ENCODE measurements around the gene AREL1.

AREL1 gene

DNA sequence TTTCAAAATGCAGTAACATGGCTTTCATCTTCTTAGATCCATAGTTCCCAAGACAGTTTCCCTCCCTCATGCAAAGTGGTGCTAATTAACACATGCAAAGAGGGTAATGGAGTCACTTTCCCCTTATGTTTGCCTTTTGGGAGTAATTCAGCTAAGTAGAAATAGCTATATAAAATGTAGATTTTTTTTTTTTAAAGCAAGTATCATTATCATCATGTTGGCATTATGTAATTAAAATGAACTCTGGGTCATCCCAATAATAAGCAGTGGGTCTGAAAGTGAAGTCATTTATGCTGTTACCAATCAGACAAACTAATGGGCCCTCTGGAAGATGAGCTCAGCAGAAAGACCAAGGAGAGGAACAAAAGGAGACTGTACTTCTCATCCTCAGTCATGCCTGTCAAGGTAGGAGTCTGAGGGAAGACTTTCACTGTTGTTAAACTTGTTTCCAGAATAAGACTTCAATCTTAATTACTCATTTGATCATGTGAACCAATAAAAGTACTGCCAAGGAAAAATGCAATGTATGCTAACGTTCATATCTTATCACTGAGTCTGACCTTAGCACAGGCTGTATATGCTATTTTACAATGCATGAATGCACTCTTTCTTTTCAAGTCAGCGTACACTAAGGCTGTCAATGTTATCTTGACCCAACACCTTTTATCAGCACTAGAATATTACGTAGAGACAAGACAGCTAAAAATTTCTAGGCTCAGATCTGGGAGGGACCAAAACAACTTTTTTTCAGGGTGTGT, 26.8 kb downstream of the AREL1 start:
- ChIA-PET POLR2A (no interaction called here), CTCF (no interaction called here)
- no peak for DNase-seq (ENCODE audit: extremely low spot score)

DNA sequence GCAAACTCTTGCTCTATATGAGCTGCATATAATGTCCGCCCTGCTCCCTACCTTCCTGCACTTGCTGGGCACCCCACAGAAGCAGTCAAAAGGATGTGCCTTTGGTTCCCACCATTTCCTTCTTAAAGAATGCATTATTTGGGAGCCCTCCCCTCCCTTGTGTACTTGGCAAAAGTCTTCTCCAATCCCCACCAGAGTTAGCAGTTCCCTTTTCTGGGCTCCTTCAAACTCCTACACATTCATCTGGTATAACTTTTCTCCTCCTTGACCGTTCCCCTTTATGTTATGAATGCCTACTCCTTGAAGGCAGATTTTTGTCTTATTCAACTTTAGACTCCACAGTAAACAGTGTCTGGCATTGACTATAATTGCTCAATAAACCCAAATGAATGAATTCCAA, 27.8 kb downstream of the AREL1 start:
- CTCF ChIA-PET: no interaction called here
- POLR2A ChIA-PET: no interaction called here
- TF ChIP-seq SUZ12 (IDR thresholded peaks at IDR 0.05) (no peak), ZNF384 (IDR thresholded peaks at IDR 0.05) (no peak), HDGF (IDR thresholded peaks at IDR 0.05; ENCODE audit: borderline replicate concordance) (no peak), FOXK2 (IDR thresholded peaks at IDR 0.05) (no peak), FOXA1 (IDR thresholded peaks at IDR 0.05) (no peak), SP1 (IDR thresholded peaks at IDR 0.05) (no peak), BHLHE40 (IDR thresholded peaks at IDR 0.05; ENCODE audit: borderline replicate concordance) (no peak), CTBP1 (IDR thresholded peaks at IDR 0.05; ENCODE audit: borderline replicate concordance) (no peak)
- TF ChIP-seq, protein P1, sequence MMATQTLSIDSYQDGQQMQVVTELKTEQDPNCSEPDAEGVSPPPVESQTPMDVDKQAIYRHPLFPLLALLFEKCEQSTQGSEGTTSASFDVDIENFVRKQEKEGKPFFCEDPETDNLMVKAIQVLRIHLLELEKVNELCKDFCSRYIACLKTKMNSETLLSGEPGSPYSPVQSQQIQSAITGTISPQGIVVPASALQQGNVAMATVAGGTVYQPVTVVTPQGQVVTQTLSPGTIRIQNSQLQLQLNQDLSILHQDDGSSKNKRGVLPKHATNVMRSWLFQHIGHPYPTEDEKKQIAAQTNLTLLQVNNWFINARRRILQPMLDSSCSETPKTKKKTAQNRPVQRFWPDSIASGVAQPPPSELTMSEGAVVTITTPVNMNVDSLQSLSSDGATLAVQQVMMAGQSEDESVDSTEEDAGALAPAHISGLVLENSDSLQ (IDR thresholded peaks at IDR 0.05): no peak
- DNase-seq (ENCODE audit: extremely low spot score): no peak

More for the DNA sequence above, 26.8 kb downstream of the AREL1 start:
- no peak for TF ChIP-seq TARDBP (IDR thresholded peaks at IDR 0.05)
- TF ChIP-seq FOXA1 (IDR thresholded peaks at IDR 0.05): no peak
- TF ChIP-seq ZNF384 (IDR thresholded peaks at IDR 0.05): no peak
- no peak for TF ChIP-seq ARNT (IDR thresholded peaks at IDR 0.05)
- TF ChIP-seq SUZ12 (IDR thresholded peaks at IDR 0.05): no peak
- TF ChIP-seq FOXK2 (IDR thresholded peaks at IDR 0.05): no peak
- TF ChIP-seq FOXM1 (IDR thresholded peaks at IDR 0.05; ENCODE audit: borderline replicate concordance): no peak
- TF ChIP-seq, protein P1 (IDR thresholded peaks at IDR 0.05): no peak
- no peak for TF ChIP-seq ELF4 (IDR thresholded peaks at IDR 0.05)
- no peak for TF ChIP-seq BHLHE40 (IDR thresholded peaks at IDR 0.05; ENCODE audit: borderline replicate concordance)
- TF ChIP-seq SP1 (IDR thresholded peaks at IDR 0.05): no peak

DNA sequence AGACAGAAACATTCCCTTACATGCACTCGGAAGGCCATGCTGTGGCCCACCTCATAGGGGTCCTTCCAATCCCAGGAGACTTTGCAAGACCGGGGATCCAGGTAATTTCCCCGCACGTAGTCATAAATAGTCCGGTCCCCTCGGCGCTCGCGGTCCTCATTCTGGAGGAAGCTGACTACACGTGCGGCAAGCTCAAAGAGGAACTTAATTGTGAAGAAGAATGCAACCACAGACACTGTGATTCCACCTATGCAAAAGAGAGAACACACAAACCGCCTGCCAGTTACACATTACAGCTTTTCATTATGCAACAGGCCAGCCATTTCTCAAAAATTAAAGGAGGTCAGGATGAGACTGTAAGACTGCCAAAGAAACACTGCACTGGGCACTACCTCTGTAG, 28.4 kb downstream of the AREL1 start:
- CTCF ChIA-PET: interaction anchor here (0.7 kb wide), 1 partner anchor 175 kb away, joined by 3 read pairs; no protein-coding TSS in a partner anchor
- DNase-seq (ENCODE audit: extremely low spot score): no peak
- POLR2A ChIA-PET: no interaction called here
- TF ChIP-seq HDGF (IDR thresholded peaks at IDR 0.05; ENCODE audit: borderline replicate concordance) (no peak), LEF1 (IDR thresholded peaks at IDR 0.05; ENCODE audit: borderline replicate concordance) (no peak), ELF4 (IDR thresholded peaks at IDR 0.05) (no peak), ZNF384 (IDR thresholded peaks at IDR 0.05) (no peak)
- TF ChIP-seq, protein P1 (IDR thresholded peaks at IDR 0.05): no peak

DNA sequence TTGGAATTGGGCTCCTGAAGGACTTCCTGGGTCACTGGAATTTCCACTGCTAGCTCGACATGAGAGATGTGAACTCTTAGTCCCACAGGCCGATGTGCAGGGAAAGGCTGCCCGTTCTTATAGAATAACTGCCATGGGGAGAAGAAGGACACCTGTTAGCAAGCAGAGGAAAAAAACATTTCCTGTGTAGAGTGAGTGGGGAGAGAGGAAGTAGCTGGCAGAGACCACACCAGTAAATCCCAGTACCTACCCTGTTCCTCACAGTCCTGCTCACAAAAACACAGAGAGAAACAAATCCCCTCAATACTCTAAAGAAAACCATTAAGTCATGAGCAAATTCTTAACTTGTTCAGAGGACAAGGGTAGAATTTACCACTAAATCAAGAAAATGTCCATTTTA, 29.5 kb downstream of the AREL1 start:
- POLR2A ChIA-PET: no interaction called here
- CTCF ChIA-PET: interaction anchor here (0.7 kb wide), 1 partner anchor 174 kb away, joined by 3 read pairs; no protein-coding TSS in a partner anchor
- no peak for TF ChIP-seq LEF1 (IDR thresholded peaks at IDR 0.05; ENCODE audit: borderline replicate concordance)
- no peak for TF ChIP-seq FOXM1 (IDR thresholded peaks at IDR 0.05; ENCODE audit: borderline replicate concordance)
- TF ChIP-seq TARDBP (IDR thresholded peaks at IDR 0.05): no peak
- no peak for TF ChIP-seq SUZ12 (IDR thresholded peaks at IDR 0.05)
- no peak for TF ChIP-seq BHLHE40 (IDR thresholded peaks at IDR 0.05; ENCODE audit: borderline replicate concordance)
- TF ChIP-seq NFRKB (IDR thresholded peaks at IDR 0.05): no peak
- TF ChIP-seq SP1 (IDR thresholded peaks at IDR 0.05): no peak
- TF ChIP-seq ELF4 (IDR thresholded peaks at IDR 0.05): no peak
- no peak for TF ChIP-seq FOXA1 (IDR thresholded peaks at IDR 0.05)

DNA sequence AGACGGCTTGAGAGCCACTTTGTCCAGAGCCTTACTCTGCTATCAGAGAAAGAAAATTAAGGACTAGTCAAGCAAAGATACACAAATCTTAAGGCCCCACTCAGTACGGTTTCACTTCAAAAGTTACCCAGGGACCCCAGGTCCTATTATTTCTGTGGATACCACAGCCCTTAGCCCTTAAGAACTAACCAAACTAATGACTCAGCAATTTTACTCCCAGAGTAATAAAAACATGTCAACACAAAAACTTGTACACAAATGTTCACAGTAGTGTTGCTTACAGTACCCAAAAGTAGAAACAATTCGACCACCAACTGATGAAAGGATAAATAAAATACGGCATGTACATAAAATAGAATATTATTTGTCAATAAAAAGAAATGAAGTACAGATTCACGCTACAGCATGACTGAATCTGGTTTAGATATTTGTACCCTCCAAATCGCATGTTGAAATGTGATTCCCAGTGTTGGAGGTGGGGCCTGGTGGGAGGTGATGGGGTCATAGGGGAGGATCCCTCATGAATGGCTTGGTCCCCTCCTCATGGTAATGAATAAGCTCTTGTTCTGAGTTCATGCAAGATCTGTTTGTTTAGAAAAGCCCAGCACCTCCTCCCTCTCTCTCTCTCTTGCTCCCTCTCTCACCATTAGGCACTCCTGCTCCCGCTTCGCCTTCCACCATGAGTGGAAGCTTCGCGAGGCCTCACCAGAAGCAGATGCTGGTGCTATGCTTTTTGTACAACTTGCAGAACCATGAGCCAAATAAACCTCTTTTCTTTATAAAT, 30.5 kb downstream of the AREL1 start:
- DNase-seq (ENCODE audit: extremely low spot score): no peak
- POLR2A ChIA-PET: no interaction called here
- CTCF ChIA-PET: no interaction called here
- TF ChIP-seq LEF1 (IDR thresholded peaks at IDR 0.05; ENCODE audit: borderline replicate concordance) (no peak), ELF4 (IDR thresholded peaks at IDR 0.05) (no peak), TARDBP (IDR thresholded peaks at IDR 0.05) (no peak), SUZ12 (IDR thresholded peaks at IDR 0.05) (no peak), BHLHE40 (IDR thresholded peaks at IDR 0.05; ENCODE audit: borderline replicate concordance) (no peak)

More for the DNA sequence above, 29.5 kb downstream of the AREL1 start:
- DNase-seq (ENCODE audit: extremely low spot score): no peak

DNA sequence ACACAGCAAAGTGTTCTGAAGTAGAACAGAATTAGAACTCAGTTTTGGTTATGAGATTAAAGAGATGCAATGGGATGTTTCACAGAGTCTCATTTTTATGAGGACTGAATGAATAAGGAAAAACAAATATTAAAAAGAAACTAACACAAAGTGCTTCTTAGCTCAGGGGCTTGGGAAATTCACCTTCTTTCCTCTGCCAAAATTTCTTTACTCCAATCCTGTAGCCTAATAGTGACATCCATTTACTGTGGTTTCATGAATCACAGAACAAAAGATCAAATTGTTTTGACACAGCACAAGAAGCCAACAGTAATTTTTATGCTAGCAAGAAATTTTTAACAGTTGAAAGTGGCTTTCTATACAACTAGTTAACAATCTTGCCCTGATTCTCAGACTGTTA, 37.7 kb downstream of the AREL1 start:
- no peak for DNase-seq (ENCODE audit: extremely low spot score)
- TF ChIP-seq TARDBP (IDR thresholded peaks at IDR 0.05) (no peak), LEF1 (IDR thresholded peaks at IDR 0.05; ENCODE audit: borderline replicate concordance) (no peak), ELF4 (IDR thresholded peaks at IDR 0.05) (no peak), NFRKB (IDR thresholded peaks at IDR 0.05) (no peak), CTBP1 (IDR thresholded peaks at IDR 0.05; ENCODE audit: borderline replicate concordance) (no peak), FOXK2 (IDR thresholded peaks at IDR 0.05) (no peak), SP1 (IDR thresholded peaks at IDR 0.05) (no peak), FOXA1 (IDR thresholded peaks at IDR 0.05) (no peak)
- TF ChIP-seq, protein P1 (IDR thresholded peaks at IDR 0.05): no peak
- POLR2A ChIA-PET: no interaction called here
- CTCF ChIA-PET: no interaction called here

All from HEK293T (cell line).